ENCODE results near the gene RGS12. TPM values are rescaled to one million over a fixed set of nuclear protein-coding genes. Genes with fewer than 3 reads are reported as not detected.

The RGS12 gene
- total RNA-seq, 2 donors from 2014 or later, result 45.2 to 48.6 TPM

- Mint-ChIP-seq H3K9me3 (no peaks in the 10 kb centered on the region), H3K27me3 (ENCODE audit: insufficient read depth) (peaks cover 15% of the 10 kb centered on the region), H3K4me1 (peaks cover 23% of the 10 kb centered on the region), H3K27ac (no peak overlapping the region), H3K4me3 (no peak overlapping the region), H3K36me3 (ENCODE audit: low read depth) (peaks cover 2% of the 10 kb centered on the region)
- TF ChIP-seq CTCF (conservative IDR thresholded peaks at IDR 0.05), result no peak
- WGBS, 2 experiments (ENCODE audit: insufficient coverage in 1 of 2, insufficient read length in 1 of 2), result 93 to 94% methylated on average over 10 to 11 of the region's 11 CpGs
- Histone ChIP-seq H3K4me3 (ENCODE audit: low read length) (no peak overlapping the region), H3K27me3 (ENCODE audit: control insufficient read depth, insufficient read depth, low read length, poor library complexity, severe bottlenecking) (peaks cover 12% of the 10 kb centered on the region), H3K9me3 (ENCODE audit: control insufficient read depth, low read length) (no peaks in the 10 kb centered on the region), H3K36me3 (ENCODE audit: control insufficient read depth, insufficient read depth, low read length) (no peaks in the 10 kb centered on the region), H3K27ac (ENCODE audit: low read depth, low read length) (no peak overlapping the region), H3K9ac (ENCODE audit: extremely low read depth, low read length, poor library complexity, severe bottlenecking) (no peak overlapping the region), H3K4me1 (ENCODE audit: control insufficient read depth, insufficient read depth, low read length) (peaks cover 8% of the 10 kb centered on the region)
- DNase-seq, result no peak
Measured at GRCh38 chr4:3290476-3290875, 2.3 kb upstream of the RGS12 start.

- peaks cover 15% of the 10 kb centered on the region for H3K27me3 Mint-ChIP-seq (ENCODE audit: insufficient read depth)
- H3K36me3 Mint-ChIP-seq (ENCODE audit: low read depth), result peaks cover 4% of the 10 kb centered on the region
- TF ChIP-seq CTCF (conservative IDR thresholded peaks at IDR 0.05), result no peak
- Histone ChIP-seq H3K4me3 (ENCODE audit: low read length) (no peak overlapping the region), H3K27ac (ENCODE audit: low read depth, low read length) (no peak overlapping the region), H3K36me3 (ENCODE audit: control insufficient read depth, insufficient read depth, low read length) (no peaks in the 10 kb centered on the region), H3K27me3 (ENCODE audit: control insufficient read depth, insufficient read depth, low read length, poor library complexity, severe bottlenecking) (peaks cover 12% of the 10 kb centered on the region), H3K4me1 (ENCODE audit: control insufficient read depth, insufficient read depth, low read length) (peaks cover 8% of the 10 kb centered on the region), H3K9me3 (ENCODE audit: control insufficient read depth, low read length) (no peaks in the 10 kb centered on the region), H3K9ac (ENCODE audit: extremely low read depth, low read length, poor library complexity, severe bottlenecking) (no peak overlapping the region)
- H3K4me1 Mint-ChIP-seq, result peaks cover 23% of the 10 kb centered on the region
- no peaks in the 10 kb centered on the region for H3K9me3 Mint-ChIP-seq
- no peak for DNase-seq
- 92 to 94% methylated on average over 2 to 9 of the region's 9 CpGs for WGBS, 2 experiments (ENCODE audit: insufficient coverage in 1 of 2, insufficient read length in 1 of 2)
- H3K27ac Mint-ChIP-seq, result no peak overlapping the region
- H3K4me3 Mint-ChIP-seq, result peak overlapping the region; percentile 70
Measured at GRCh38 chr4:3290889-3291321, 1.9 kb upstream of the RGS12 start.

GRCh38 chr4:3291411-3291968 is 1.3 kb upstream of the RGS12 start:
- Mint-ChIP-seq H3K4me1 (peaks cover 25% of the 10 kb centered on the region), H3K4me3 (peak overlapping the region; percentile 70), H3K27me3 (ENCODE audit: insufficient read depth) (peaks cover 15% of the 10 kb centered on the region), H3K27ac (peak overlapping the region; percentile 54), H3K9me3 (no peaks in the 10 kb centered on the region), H3K36me3 (ENCODE audit: low read depth) (peaks cover 6% of the 10 kb centered on the region)
- H3K9me3 ChIP-seq (ENCODE audit: control insufficient read depth, low read length), result no peaks in the 10 kb centered on the region
- TF ChIP-seq CTCF (conservative IDR thresholded peaks at IDR 0.05), result no peak
- WGBS, 2 experiments (ENCODE audit: insufficient coverage in 1 of 2, insufficient read length in 1 of 2), result 44 to 62% methylated on average over 16 to 24 of the region's 24 CpGs
- no peak overlapping the region for H3K27ac ChIP-seq (ENCODE audit: low read depth, low read length)
- peak overlapping the region; percentile 49 for H3K9ac ChIP-seq (ENCODE audit: extremely low read depth, low read length, poor library complexity, severe bottlenecking)
- DNase-seq, result no peak
- H3K4me1 ChIP-seq (ENCODE audit: control insufficient read depth, insufficient read depth, low read length), result peaks cover 8% of the 10 kb centered on the region
- H3K27me3 ChIP-seq (ENCODE audit: control insufficient read depth, insufficient read depth, low read length, poor library complexity, severe bottlenecking), result peaks cover 12% of the 10 kb centered on the region
- peak overlapping the region; percentile 81 for H3K4me3 ChIP-seq (ENCODE audit: low read length)
- H3K36me3 ChIP-seq (ENCODE audit: control insufficient read depth, insufficient read depth, low read length), result no peaks in the 10 kb centered on the region

Measured in endodermal cell (in vitro differentiated cells).